ENCODE data around the gene RFX2. TPM values are rescaled to one million over a fixed set of nuclear protein-coding genes. Genes with fewer than 3 reads are reported as not detected.
A peak's percentile ranks its signal among the peaks of the same experiment; 100 is the strongest.

RFX2 gene
- total and polyA plus RNA-seq, 9 of the 15 experiments (the other 6 are each of a cell fraction or from before 2014, with no cell fraction given): 3.6 to 18.7 (median 8.7) TPM

DNA sequence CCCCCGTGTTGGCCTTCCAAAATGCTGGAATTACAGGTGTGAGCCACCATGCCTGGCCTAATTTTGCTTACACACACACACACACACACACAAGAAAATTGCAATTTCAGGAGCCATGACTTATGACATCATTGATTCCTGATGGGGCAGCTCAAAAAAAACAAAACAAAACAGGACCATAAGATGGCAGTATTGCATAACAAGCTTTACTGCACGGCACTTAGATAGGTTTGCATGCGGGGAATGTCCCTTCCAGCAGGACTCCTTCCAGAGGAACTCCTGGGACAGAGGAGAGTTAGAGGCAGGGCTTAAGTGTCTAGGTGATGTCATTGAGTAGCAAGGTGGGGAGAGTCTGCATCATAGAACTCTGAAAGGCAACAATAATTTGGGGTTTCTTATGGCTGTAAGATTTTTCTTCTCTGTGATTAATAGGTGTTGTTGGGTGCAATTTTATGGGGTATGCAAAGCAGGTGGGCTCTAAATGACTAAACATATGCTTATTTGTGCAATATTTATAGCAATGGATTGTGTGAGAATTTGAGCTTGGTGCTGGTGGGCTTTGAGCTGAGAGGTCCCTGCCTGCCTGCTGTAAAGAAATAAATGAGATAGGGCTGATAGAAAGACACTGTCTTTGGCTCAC lies 16.2 kb upstream of the RFX2 start (continued):
- TF ChIP-seq, protein P1, sequence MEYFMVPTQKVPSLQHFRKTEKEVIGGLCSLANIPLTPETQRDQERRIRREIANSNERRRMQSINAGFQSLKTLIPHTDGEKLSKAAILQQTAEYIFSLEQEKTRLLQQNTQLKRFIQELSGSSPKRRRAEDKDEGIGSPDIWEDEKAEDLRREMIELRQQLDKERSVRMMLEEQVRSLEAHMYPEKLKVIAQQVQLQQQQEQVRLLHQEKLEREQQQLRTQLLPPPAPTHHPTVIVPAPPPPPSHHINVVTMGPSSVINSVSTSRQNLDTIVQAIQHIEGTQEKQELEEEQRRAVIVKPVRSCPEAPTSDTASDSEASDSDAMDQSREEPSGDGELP (CRISPR knock-in tag; IDR thresholded peaks at IDR 0.05; ENCODE audit: borderline replicate concordance): no peak
- TF ChIP-seq SREBF1 (IDR thresholded peaks at IDR 0.05; ENCODE audit: borderline replicate concordance, low read depth, low read length): no peak
- TF ChIP-seq ZNF274 (IDR thresholded peaks at IDR 0.05; ENCODE audit: borderline replicate concordance, low read depth, low read length): no peak
- TF ChIP-seq ZC3H4 (CRISPR knock-in tag; IDR thresholded peaks at IDR 0.05; ENCODE audit: borderline replicate concordance): no peak
- TF ChIP-seq TCF7L2 (IDR thresholded peaks at IDR 0.05; ENCODE audit: low read depth, low read length): no peak
- TF ChIP-seq PYGO2 (tag; IDR thresholded peaks at IDR 0.05): no peak
- TF ChIP-seq DACH1 (IDR thresholded peaks at IDR 0.05; ENCODE audit: partially characterized antibody): no peak
- no peak for TF ChIP-seq NR2C1 (IDR thresholded peaks at IDR 0.05)
- no peak for TF ChIP-seq NR2C1 (tag; IDR thresholded peaks at IDR 0.05)
- TF ChIP-seq, protein P2, sequence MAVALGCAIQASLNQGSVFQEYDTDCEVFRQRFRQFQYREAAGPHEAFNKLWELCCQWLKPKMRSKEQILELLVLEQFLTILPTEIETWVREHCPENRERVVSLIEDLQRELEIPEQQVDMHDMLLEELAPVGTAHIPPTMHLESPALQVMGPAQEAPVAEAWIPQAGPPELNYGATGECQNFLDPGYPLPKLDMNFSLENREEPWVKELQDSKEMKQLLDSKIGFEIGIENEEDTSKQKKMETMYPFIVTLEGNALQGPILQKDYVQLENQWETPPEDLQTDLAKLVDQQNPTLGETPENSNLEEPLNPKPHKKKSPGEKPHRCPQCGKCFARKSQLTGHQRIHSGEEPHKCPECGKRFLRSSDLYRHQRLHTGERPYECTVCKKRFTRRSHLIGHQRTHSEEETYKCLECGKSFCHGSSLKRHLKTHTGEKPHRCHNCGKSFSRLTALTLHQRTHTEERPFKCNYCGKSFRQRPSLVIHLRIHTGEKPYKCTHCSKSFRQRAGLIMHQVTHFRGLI (CRISPR knock-in tag; IDR thresholded peaks at IDR 0.05): no peak
- TF ChIP-seq ZNF134 (CRISPR knock-in tag; conservative IDR thresholded peaks at IDR 0.05): no peak
- no peak for TF ChIP-seq KLF13 (tag; IDR thresholded peaks at IDR 0.05; ENCODE audit: borderline replicate concordance, low read depth)
- TF ChIP-seq FOXA1 (IDR thresholded peaks at IDR 0.05; ENCODE audit: borderline replicate concordance): no peak
- TF ChIP-seq MTA1 (IDR thresholded peaks at IDR 0.05; ENCODE audit: borderline replicate concordance): 0 out of 2 replicates have a peak, but pooled peaks have one; percentile 39
- TF ChIP-seq CBX8 (IDR thresholded peaks at IDR 0.05; ENCODE audit: borderline replicate concordance, extremely low read depth, low read depth, low read length, poor library complexity, severe bottlenecking): no peak
- TF ChIP-seq TARDBP (IDR thresholded peaks at IDR 0.05): no peak
- no peak for TF ChIP-seq NCOA6 (IDR thresholded peaks at IDR 0.05)
- TF ChIP-seq, protein P3, sequence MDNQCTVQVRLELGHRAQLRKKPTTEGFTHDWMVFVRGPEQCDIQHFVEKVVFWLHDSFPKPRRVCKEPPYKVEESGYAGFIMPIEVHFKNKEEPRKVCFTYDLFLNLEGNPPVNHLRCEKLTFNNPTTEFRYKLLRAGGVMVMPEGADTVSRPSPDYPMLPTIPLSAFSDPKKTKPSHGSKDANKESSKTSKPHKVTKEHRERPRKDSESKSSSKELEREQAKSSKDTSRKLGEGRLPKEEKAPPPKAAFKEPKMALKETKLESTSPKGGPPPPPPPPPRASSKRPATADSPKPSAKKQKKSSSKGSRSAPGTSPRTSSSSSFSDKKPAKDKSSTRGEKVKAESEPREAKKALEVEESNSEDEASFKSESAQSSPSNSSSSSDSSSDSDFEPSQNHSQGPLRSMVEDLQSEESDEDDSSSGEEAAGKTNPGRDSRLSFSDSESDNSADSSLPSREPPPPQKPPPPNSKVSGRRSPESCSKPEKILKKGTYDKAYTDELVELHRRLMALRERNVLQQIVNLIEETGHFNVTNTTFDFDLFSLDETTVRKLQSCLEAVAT (IDR thresholded peaks at IDR 0.05): 0 out of 4 replicates have a peak, but pooled peaks have one; percentile 14 to 35
- peak; percentile 68; the same call in 1 of the 2 replicates for TF ChIP-seq CEBPG (CRISPR knock-in tag; IDR thresholded peaks at IDR 0.05)
- TF ChIP-seq CEBPG (tag; conservative IDR thresholded peaks at IDR 0.05 in 1 of 2, IDR thresholded peaks at IDR 0.05 in 1 of 2): peak; percentile 7 to 95; a peak in 2 of 4 replicates
- TF ChIP-seq, protein P4, sequence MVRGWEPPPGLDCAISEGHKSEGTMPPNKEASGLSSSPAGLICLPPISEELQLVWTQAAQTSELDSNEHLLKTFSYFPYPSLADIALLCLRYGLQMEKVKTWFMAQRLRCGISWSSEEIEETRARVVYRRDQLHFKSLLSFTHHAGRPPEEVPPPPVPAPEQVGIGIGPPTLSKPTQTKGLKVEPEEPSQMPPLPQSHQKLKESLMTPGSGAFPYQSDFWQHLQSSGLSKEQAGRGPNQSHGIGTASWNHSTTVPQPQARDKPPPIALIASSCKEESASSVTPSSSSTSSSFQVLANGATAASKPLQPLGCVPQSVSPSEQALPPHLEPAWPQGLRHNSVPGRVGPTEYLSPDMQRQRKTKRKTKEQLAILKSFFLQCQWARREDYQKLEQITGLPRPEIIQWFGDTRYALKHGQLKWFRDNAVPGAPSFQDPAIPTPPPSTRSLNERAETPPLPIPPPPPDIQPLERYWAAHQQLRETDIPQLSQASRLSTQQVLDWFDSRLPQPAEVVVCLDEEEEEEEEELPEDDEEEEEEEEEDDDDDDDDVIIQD (CRISPR knock-in tag; IDR thresholded peaks at IDR 0.05): no peak
- no peak for TF ChIP-seq RFX1 (IDR thresholded peaks at IDR 0.05)
- no peak for TF ChIP-seq SMAD3 (CRISPR knock-in tag; conservative IDR thresholded peaks at IDR 0.05)
